B cell (primary cell): ENCODE results near the gene TWSG1. TPM values are rescaled to one million over a fixed set of nuclear protein-coding genes. Genes with fewer than 3 reads are reported as not detected.
"Not testable (repeated sequence)": the region's sequence is repeated elsewhere in the genome, so short reads cannot be mapped to it uniquely, and the experiment has no call there.

Experiments used
- ATAC-seq: fragments of 200-7000 bp; cut with Tn5 transposase; one replicate; pipeline ENCODE4 v1.10.0; 2021; ENCODE audit warnings: low read depth, mild to moderate bottlenecking, moderate number of reproducible peaks, moderate library complexity
- CTCF ChIA-PET: fragments of 350-600 bp; sonication (Branson Sonifier 250); formaldehyde crosslinking; loops from one replicate; lab custom pipeline; 2021; ENCODE audit warnings: antibody characterized with exemption, inconsistent platforms; lab: Charles Lee
- POLR2A ChIA-PET: fragments of 350-600 bp; sonication (Branson Sonifier 250); formaldehyde crosslinking; loops from one replicate; lab custom pipeline; 2021; ENCODE audit warnings: antibody characterized with exemption; lab: Charles Lee
- DNase-seq: peaks from one replicate; pipeline ENCODE4 v3.0.0; 2013
- H2AFZ ChIP-seq: 2 replicates; pipeline ENCODE4 v1.6.1; 2012; ENCODE audit warnings: mild to moderate bottlenecking, low read depth, low read length; ENCODE audit not compliant: insufficient read depth, poor library complexity, severe bottlenecking
- H3K27ac ChIP-seq, 2 donors: 1 replicate in 1 of 2; 2 replicates in 1 of 2; pipeline ENCODE4 v1.5.1; 2012 to 2013; ENCODE audit warnings: low read length in 2 of 2, mild to moderate bottlenecking in 2 of 2, moderate library complexity in 1 of 2
- H3K27me3 ChIP-seq, 4 experiments: fragments of 200-600 bp in 1 of 4; sonication (generic) in 1 of 4; replicated peaks in 1 of 4; 1 replicate in 2 of 4; 2 replicates in 2 of 4; pipeline versions ENCODE4 v1.6.1 to v1.7.0; 2013 to 2016; ENCODE audit warnings: low read length in 3 of 4, mild to moderate bottlenecking in 2 of 4, mixed read lengths in 1 of 4, moderate library complexity in 1 of 4; ENCODE audit not compliant: insufficient read depth in 4 of 4, control insufficient read depth in 3 of 4; ENCODE audit errors: control extremely low read depth in 1 of 4
- H3K36me3 ChIP-seq, 2 experiments: replicated peaks in 1 of 2; 1 replicate in 1 of 2; 2 replicates in 1 of 2; pipeline versions ENCODE4 v1.6.1 to v1.7.1; 2013; ENCODE audit warnings: low read length in 1 of 2; ENCODE audit not compliant: insufficient read depth in 2 of 2, control insufficient read depth in 1 of 2; ENCODE audit errors: control extremely low read depth in 1 of 2, extremely low read depth in 1 of 2
- H3K4me1 ChIP-seq, 2 donors: fragments of 200-600 bp in 1 of 2; sonication (generic) in 1 of 2; 1 replicate in 1 of 2; 2 replicates in 1 of 2; pipeline versions ENCODE4 v1.5.1 to v1.6.1; 2013 to 2017; ENCODE audit warnings: low read length in 2 of 2; ENCODE audit not compliant: control insufficient read depth in 2 of 2, insufficient read depth in 2 of 2
- H3K4me2 ChIP-seq: replicated peaks from 2 replicates; pipeline ENCODE3; 2012; ENCODE audit warnings: mild to moderate bottlenecking, low read depth, low read length; ENCODE audit not compliant: poor library complexity, severe bottlenecking
- H3K4me3 ChIP-seq, 5 experiments: fragments of 200-600 bp in 1 of 5; sonication (generic) in 1 of 5; 1 replicate in 3 of 5; 2 replicates in 2 of 5; pipeline versions ENCODE4 v1.5.1 to v1.7.0; 2011 to 2016; ENCODE audit warnings: low read length in 4 of 5, mild to moderate bottlenecking in 4 of 5, low read depth in 2 of 5, control low read depth in 1 of 5, moderate library complexity in 1 of 5; ENCODE audit not compliant: insufficient read depth in 1 of 5; ENCODE audit errors: control extremely low read depth in 1 of 5, extremely low read depth in 1 of 5
- H3K79me2 ChIP-seq: fragments of 200-600 bp; sonication (generic); one replicate; pipeline ENCODE4 v1.6.0; 2016; ENCODE audit warnings: low read length; ENCODE audit not compliant: control insufficient read depth, insufficient read depth
- H3K9ac ChIP-seq: fragments of 200-600 bp; sonication (generic); 2 replicates; pipeline ENCODE4 v1.6.1; 2017; ENCODE audit warnings: mild to moderate bottlenecking, low read length, moderate library complexity
- H3K9me3 ChIP-seq, 3 donors: one replicate each; pipeline versions ENCODE4 v1.6.1 to v1.7.1; 2013; ENCODE audit warnings: low read length in 2 of 3; ENCODE audit not compliant: control insufficient read depth in 2 of 3, insufficient read depth in 1 of 3; ENCODE audit errors: control extremely low read depth in 1 of 3
- H4K20me1 ChIP-seq: 2 replicates; pipeline ENCODE4 v1.6.0; 2012; ENCODE audit warnings: mild to moderate bottlenecking, low read length; ENCODE audit not compliant: insufficient read depth, control insufficient read depth, poor library complexity, severe bottlenecking
- H3K27ac Mint-ChIP-seq: one replicate; pipeline ENCODE4 v1.8.0; 2021; ENCODE audit warnings: mixed read lengths
- H3K27me3 Mint-ChIP-seq: one replicate; pipeline ENCODE4 v1.8.0; 2021; ENCODE audit warnings: mixed read lengths
- H3K4me1 Mint-ChIP-seq: one replicate; pipeline ENCODE4 v1.8.0; 2021; ENCODE audit warnings: mixed read lengths
- H3K4me3 Mint-ChIP-seq: one replicate; pipeline ENCODE4 v1.8.0; 2021; ENCODE audit warnings: mixed read lengths
- H3K9me3 Mint-ChIP-seq: one replicate; pipeline ENCODE4 v1.8.0; 2022; ENCODE audit warnings: mixed read lengths; ENCODE audit not compliant: insufficient read depth
- EZH2 ChIP-seq: IDR thresholded peaks from 2 replicates; pipeline ENCODE4 v1.6.1; 2012; ENCODE audit warnings: borderline replicate concordance, low read depth, mild to moderate bottlenecking, moderate library complexity, low read length; ENCODE audit not compliant: insufficient read depth, poor library complexity, severe bottlenecking
- WGBS: methylation state at CpG from one replicate; pipeline ENCODE4 v1.1.5; 2013; ENCODE audit warnings: missing lambda C conversion rate; ENCODE audit not compliant: insufficient coverage; 5-methylcytosine and 5-hydroxymethylcytosine counted together
- intact Hi-C: fragments of 100-400 bp; cut with micrococcal nuclease; formaldehyde crosslinking; loops from one replicate; pipeline ENCODE4 v1.10.0; 2022
- polyA plus RNA-seq: library from polyadenylated mRNA; depleted of rRNA; stranded (reverse); fragments of >200 nt; gene quantifications from 2 replicates; pipeline ENCODE4 v1.2.3, GENCODE V29; 2012
- total RNA-seq, 2 donors: library from RNA; stranded (reverse); fragments of 120-200 nt in 1 of 2; gene quantifications; 1 replicate in 1 of 2; 2 replicates in 1 of 2; pipeline versions ENCODE4 v1.2.3 to v1.2.4, GENCODE V29; 2013 to 2022
- TF ChIP-seq, protein P1 (sequence below): fragments of 200-600 bp; IDR thresholded peaks from one replicate; pipeline ENCODE4 v1.8.0; 2022; ENCODE audit warnings: antibody characterized with exemption, mild to moderate bottlenecking

The TWSG1 gene
- total and polyA plus RNA-seq, 2 donors (not counting 1 experiment from before 2014, with no cell fraction given), result 1.1 to 6.3 TPM

DNA sequence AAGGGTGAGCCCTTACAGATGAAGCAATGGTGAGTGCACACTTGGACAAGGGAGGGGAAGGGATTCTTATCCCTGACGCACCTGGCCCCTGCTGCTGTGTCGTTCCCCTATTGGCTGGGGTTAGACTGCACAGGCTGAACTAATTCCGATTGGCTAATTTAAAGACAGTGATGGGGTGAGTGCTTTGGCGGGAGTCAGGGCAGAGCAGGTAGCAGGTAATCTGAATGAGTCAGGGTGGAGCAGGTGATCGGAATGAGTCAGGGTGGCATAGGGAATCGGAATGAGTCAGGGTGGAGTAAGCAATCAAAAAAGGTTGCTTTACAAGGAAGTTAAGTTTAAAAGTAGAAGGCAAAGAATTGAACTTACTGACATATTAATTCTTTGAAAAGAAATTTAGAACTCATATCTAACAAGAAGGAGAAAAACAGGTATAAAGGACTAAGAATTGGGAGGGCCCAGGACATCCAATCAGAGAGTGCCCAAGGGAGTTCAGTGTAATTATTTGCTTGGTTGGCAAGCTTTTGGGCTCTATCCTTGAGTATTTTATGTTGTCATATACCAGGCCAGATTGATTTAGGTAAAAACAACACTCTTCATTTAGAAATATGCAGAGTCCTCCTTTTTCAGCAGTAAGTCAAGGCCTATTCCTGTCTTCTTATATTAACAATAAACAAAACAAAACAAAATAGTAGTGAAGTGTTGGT, 88.4 kb downstream of the TWSG1 start:
- no peak overlapping the region for H3K9ac ChIP-seq
- no peak overlapping the region for H2AFZ ChIP-seq
- ATAC-seq (no peak), DNase-seq (no peak)
- no peaks in the 10 kb centered on the region for H3K36me3 ChIP-seq
- TF ChIP-seq EZH2, result no peak
- TF ChIP-seq, protein P1, sequence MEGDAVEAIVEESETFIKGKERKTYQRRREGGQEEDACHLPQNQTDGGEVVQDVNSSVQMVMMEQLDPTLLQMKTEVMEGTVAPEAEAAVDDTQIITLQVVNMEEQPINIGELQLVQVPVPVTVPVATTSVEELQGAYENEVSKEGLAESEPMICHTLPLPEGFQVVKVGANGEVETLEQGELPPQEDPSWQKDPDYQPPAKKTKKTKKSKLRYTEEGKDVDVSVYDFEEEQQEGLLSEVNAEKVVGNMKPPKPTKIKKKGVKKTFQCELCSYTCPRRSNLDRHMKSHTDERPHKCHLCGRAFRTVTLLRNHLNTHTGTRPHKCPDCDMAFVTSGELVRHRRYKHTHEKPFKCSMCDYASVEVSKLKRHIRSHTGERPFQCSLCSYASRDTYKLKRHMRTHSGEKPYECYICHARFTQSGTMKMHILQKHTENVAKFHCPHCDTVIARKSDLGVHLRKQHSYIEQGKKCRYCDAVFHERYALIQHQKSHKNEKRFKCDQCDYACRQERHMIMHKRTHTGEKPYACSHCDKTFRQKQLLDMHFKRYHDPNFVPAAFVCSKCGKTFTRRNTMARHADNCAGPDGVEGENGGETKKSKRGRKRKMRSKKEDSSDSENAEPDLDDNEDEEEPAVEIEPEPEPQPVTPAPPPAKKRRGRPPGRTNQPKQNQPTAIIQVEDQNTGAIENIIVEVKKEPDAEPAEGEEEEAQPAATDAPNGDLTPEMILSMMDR, result no peak
- Mint-ChIP-seq H3K27ac (no peak overlapping the region), H3K9me3 (no peaks in the 10 kb centered on the region), H3K27me3 (no peaks in the 10 kb centered on the region), H3K4me1 (peaks cover 3% of the 10 kb centered on the region), H3K4me3 (no peak overlapping the region)
- intact Hi-C loops, result no loop called here
- no peak overlapping the region for H3K4me3 ChIP-seq
- peaks cover 0 to 13% (median 4%) of the 10 kb centered on the region in 3 donors for H3K9me3 ChIP-seq
- WGBS, result 92% methylated on average over 5 of the region's 6 CpGs
- POLR2A ChIA-PET, result no interaction called here
- no peaks in the 10 kb centered on the region for H3K27me3 ChIP-seq
- CTCF ChIA-PET, result no interaction called here
- no peaks in the 10 kb centered on the region for H4K20me1 ChIP-seq
- no peak overlapping the region for H3K27ac ChIP-seq
- no peaks in the 10 kb centered on the region for H3K4me1 ChIP-seq
- H3K4me2 ChIP-seq, result no peak overlapping the region
- H3K79me2 ChIP-seq, result no peaks in the 10 kb centered on the region

DNA sequence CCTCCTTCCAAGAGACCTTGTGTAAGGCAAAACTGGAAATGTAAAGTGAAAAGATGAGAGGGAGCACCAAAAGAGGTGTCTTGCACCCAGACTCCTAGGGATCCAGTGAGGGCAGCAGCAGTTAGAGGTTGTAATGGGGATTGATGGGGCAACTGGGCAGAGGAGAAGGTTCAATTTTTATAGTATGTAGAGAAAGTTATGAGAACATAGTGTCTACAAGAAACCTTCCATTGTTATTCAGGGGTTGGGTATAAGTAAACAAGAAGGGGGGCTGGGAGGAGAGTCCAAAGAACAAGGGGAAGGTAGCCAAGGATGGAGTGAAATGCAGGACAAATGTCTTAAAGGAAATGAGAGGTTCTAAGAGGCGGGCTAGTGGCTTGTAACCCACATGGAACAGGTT, 89.1 kb downstream of the TWSG1 start:
- H3K4me3 Mint-ChIP-seq, H4K20me1 ChIP-seq, POLR2A ChIA-PET, H3K4me3 ChIP-seq, H3K27ac ChIP-seq, H3K4me2 ChIP-seq, DNase-seq, H3K9me3 Mint-ChIP-seq, H3K4me1 ChIP-seq, H3K4me1 Mint-ChIP-seq, H3K27ac Mint-ChIP-seq, H3K27me3 ChIP-seq, H3K27me3 Mint-ChIP-seq, H3K36me3 ChIP-seq, CTCF ChIA-PET, H2AFZ ChIP-seq, H3K9ac ChIP-seq, intact Hi-C loops, ATAC-seq, H3K79me2 ChIP-seq: not testable (repeated sequence)
- peaks cover 0 to 13% (median 4%) of the 10 kb centered on the region in 3 donors for H3K9me3 ChIP-seq
- 93% methylated on average over 1 of the region's 1 CpG for WGBS

DNA sequence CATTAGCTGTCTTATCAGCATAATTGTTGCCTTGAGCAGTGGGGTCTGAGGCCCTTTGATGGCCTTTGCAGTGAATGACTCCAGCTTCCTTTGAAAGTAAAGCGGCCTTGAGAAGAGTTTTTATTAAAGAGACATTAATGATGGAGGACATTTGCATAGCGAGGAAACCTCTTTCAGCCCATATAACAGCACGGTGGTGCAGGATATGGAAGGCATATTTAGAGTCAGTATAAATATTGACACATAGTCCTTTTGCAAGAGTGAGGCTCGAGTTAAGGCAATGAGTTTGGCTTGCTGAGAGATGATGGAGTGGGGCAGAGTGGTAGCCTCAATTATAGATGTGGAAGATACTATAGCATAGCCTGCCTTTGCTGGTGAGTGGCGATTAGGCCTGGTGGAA, 89.7 kb downstream of the TWSG1 start:
- H3K4me3 Mint-ChIP-seq, CTCF ChIA-PET: not testable (repeated sequence)

More for the DNA sequence above, 89.7 kb downstream of the TWSG1 start:
- H3K4me1 Mint-ChIP-seq, H3K4me3 ChIP-seq, H3K27ac ChIP-seq, intact Hi-C loops, H3K9me3 Mint-ChIP-seq, H3K4me2 ChIP-seq, H3K9ac ChIP-seq, H4K20me1 ChIP-seq, H2AFZ ChIP-seq, H3K79me2 ChIP-seq, H3K36me3 ChIP-seq, ATAC-seq, DNase-seq, H3K27me3 ChIP-seq, H3K27me3 Mint-ChIP-seq, H3K4me1 ChIP-seq, H3K27ac Mint-ChIP-seq, POLR2A ChIA-PET: not testable (repeated sequence)
- WGBS, result 96% methylated on average over 3 of the region's 5 CpGs
- H3K9me3 ChIP-seq, result peaks cover 0 to 13% (median 4%) of the 10 kb centered on the region in 3 donors
